ENCODE data around the gene ARTN.
A peak's percentile ranks its signal among the peaks of the same experiment; 100 is the strongest.

Gene ARTN

GRCh38 chr1:43947874-43948437, 14.4 kb downstream of the ARTN start:
- DNase-seq: no peak

DNA sequence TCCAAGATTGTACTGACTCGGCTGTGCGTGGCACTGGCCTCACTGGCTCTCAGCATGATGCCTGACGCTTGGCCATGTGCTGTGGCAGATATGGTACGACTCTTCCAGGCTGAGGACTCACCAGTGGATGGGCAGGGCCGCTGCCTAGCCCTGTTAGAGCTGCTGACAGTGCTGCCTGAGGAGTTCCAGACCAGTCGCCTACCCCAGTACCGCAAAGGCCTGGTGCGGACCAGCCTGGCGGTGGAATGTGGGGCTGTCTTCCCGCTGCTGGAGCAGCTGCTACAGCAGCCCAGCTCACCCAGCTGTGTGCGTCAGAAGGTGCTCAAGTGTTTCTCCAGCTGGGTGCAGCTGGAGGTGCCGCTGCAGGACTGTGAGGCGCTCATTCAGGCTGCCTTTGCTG, 16.1 kb downstream of the ARTN start:
- no peak for DNase-seq

DNA sequence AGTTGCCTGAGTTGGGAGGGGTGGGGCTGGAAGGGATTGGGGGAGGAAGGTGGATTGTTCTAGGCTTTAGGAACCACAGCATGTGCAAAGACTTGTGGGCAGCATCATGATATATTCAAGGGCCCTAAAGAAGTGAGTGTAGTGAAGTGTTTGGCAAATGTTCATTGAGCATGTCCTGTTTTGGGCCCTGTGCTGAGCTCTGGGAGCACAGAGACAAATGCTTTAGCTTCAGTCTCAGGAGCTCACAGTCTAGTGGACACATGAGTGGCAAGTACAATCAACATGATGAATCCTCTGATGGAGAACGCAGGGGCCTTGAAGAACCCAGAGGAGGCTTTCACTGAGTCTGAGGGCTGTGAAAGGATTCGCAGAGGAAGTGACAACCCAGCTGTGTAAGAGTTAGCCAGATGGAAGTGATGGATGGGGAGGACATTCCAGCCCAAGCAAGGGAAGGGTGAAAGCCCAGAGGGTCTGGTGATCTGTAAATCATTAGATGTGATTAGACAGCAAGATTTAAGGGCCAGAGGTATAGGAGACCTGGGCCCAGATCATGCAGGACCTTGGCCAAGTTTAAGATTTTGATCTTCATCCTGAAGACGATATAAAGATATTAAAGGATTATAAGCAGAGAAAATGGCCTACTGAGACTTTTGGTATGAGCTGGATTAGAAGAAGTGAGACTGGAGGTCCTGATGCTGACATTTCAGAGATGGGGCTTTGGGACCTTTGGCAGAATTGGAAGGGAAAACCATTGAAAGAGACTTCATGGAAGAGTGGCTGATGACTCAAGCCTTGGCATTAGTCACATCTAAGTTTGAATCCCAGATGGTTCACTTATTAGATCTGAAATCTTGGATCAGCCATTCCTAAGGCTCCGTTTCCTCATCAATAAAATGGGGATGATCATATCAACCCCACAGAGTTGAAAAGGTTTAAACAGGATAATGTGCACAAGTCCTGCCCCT, 17.7 kb downstream of the ARTN start:
- no peak for DNase-seq

- no peak for DNase-seq
Observed at GRCh38 chr1:43952731-43953346, 19.2 kb downstream of the ARTN start.

- no peak for DNase-seq
Observed at GRCh38 chr1:43953361-43953760, 19.8 kb downstream of the ARTN start.

DNA sequence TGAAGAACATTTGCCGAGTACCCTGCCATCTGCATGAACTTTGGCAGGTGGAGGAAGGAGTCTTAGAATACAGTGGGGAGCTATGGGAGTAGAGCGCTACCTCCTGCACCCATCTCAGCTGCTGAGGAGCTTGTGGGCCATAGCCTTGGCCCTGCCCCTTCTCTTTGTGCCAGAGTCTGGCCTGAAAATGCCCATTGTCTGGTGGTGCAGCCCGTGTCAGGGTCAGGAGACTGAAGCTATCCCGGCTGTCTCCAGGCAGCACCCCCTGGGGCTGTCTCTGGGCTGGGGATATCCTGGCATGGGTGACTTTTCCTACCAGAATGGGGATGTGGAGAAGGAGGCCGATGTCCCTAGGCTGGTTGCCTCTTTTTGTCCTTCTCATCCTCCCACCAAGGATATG, 20.4 kb downstream of the ARTN start:
- DNase-seq: no peak

- no peak for DNase-seq
Observed at GRCh38 chr1:43956234-43956633, 22.6 kb downstream of the ARTN start.

- DNase-seq: no peak
Observed at GRCh38 chr1:43957407-43958040, 23.9 kb downstream of the ARTN start.

DNA sequence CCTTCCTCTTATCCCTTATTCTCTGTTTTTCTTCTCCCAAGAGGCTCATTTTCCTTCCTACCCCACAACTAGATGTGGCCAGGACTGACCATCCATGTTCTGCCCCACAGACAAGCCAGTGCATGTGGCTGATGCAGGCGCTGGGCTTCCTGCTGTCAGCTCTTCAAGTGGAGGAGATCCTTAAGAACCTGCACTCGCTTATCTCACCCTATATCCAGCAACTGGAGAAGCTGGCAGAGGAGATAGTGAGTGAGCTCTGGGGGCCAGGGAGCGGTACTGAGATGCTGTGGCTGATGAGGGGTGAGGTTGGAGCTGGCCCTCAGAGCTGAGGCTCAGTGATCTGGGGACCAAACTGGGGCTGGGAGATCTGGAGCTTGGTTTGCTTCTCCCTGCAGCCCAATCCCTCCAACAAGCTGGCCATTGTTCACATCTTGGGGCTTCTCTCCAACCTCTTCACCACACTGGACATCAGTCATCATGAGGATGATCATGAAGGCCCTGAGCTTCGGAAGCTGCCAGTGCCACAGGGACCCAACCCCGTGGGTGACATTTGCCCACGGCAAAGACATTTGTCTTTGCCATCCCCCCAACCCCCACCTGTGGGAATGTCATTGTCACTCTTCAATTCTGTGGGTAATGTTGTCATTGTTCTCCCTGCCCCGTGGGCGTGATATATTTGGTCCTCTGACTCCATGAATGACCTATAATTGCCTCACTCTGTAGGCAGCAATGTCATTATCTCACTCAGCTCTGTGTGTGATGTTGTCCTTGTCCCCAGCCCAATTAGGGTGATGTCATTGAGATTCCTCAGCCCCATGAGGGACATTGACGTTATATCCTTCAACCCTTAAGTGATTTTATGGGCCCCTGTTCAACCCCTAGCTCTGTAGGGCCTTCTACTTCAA, 25.0 kb downstream of the ARTN start:
- no peak for DNase-seq

- DNase-seq: no peak
Observed at GRCh38 chr1:43960798-43961197, 27.2 kb downstream of the ARTN start.

- no peak for DNase-seq
Observed at GRCh38 chr1:43961692-43962091, 28.1 kb downstream of the ARTN start.

- no peak for DNase-seq
Observed at GRCh38 chr1:43962324-43962723, 28.7 kb downstream of the ARTN start.

- DNase-seq: no peak
Observed at GRCh38 chr1:43963006-43963405, 29.4 kb downstream of the ARTN start.

GRCh38 chr1:43963890-43964289, 30.3 kb downstream of the ARTN start:
- no peak for DNase-seq

- no peak for DNase-seq
Observed at GRCh38 chr1:43965316-43965715, 31.7 kb downstream of the ARTN start.

DNA sequence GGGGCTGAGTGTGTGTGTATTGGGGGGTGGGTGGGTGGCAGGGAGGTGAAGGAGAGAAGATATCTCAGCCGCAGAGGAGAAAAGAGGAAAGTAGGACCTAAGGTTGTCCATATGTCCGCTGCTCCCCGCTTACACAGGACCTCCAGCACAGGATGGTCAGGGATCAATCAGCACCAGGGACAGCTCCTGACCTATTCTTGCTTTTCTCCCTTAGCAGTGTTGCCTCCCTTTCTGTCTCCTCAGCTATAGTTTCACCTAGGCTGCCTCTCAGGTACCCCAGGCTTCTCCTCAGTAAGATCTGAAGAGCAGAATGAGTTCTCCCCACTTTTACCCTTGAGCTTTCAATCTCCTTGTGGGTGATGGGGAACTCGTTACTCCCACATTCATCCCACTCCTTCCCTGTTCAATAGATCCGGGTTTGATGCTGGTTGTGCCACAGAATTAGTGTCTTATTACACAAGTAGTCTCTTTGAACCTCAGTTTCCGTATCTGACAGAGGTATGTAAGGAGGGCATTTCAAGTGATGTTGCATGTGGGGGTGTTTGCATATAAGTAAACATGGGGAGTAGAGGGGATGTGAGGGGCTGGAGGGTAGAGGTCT, 34.8 kb downstream of the ARTN start:
- DNase-seq: no peak

DNA sequence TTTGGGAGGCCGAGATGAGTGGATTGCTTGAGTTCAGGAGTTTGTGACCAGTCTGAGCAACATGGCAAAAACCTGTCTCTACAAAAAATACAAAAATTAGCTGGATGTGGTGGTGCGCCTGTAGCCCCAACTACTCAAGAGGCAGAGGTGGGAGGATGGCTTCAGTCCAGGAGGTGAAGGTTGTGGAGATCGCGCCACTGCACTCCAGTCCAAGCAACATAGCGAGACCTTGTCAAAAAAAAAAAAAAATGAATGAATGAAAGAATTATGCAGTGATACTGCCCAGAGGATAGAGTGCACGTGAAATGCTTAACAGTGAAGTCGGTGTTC, 35.8 kb downstream of the ARTN start:
- no peak for DNase-seq

- peak; percentile 97 for DNase-seq
Observed at GRCh38 chr1:43969746-43970466, 36.3 kb downstream of the ARTN start, which contains the start of gene DPH2. TSS of gene DPH2 (plus strand) at chr1:43970010. CDS start at chr1:43970176, 166 bp downstream.

GRCh38 chr1:43970502-43970901, 36.9 kb downstream of the ARTN start:
- DNase-seq: no peak

DNA sequence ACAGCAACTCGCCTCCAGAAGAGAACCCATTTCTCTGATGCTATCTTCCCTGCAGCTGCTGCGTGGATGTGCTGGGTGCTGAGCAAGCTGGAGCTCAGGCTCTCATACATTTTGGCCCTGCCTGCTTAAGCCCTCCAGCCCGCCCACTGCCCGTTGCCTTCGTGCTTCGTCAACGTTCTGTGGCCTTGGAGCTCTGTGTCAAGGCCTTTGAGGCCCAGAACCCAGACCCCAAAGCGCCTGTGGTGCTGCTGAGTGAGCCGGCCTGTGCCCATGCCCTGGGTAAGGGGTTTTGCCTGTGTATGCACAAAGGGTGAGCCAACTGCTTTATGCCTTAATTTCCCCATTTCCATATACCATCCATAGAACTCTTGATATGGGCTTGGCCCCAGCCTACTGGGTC, 37.3 kb downstream of the ARTN start:
- DNase-seq: no peak
